ENCODE results near the gene IGFBP5. TPM values are rescaled to one million over a fixed set of nuclear protein-coding genes. Genes with fewer than 3 reads are reported as not detected.

Gene IGFBP5
- total and polyA plus RNA-seq, 2 donors (not counting 1 experiment from before 2014, with no cell fraction given), result not detected

DNA sequence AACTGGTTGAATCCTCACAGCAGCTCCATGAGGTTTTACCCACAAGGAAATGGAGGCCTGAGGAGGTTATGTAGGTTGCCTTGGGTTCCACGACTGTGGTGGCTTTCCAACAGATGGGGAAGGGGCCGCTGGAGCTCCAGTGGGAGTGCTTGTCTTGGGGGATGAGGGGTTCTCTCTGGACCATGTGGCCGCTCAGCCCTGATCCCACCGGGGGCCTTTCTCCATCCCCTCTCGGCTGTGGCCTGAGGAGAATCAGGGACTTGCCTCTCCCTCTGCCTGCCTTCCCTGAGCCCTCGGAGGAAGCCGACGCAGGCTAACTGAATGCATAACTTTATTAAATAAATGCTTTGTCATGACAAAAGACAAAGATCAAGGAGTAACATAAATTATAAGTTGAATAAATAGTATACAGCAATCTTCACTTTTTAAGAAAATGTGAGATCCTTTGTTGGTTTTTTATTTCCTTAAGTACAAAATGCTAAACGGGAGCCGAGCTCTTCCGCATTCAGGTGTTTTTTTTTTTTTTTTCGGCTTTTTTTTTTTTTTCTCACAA lies 23.5 kb downstream of the IGFBP5 start:
- WGBS (ENCODE audit: insufficient coverage), result 82% methylated on average over 2 of the region's 12 CpGs
- no peak overlapping the region for H3K4me3 Mint-ChIP-seq

DNA sequence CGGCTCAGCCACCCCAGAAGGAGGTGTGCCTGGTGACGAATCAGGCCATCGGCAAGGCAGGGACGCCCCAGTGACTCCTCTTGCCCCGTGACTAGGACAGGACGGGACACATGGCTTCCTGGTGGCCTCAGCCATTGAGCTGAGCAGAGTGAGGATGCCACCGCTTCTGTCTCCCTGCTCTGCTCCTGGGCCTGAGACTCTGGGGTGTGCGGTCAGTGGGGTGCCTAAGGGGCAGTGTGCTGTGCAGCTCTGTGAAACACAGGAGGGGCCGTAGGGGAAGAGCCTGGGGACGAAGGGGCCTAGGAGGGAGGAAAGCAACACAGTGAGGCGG lies 24.3 kb downstream of the IGFBP5 start:
- Histone ChIP-seq H3K79me2 (ENCODE audit: control insufficient read depth, insufficient read depth, low read length) (no peaks in the 10 kb centered on the region), H3K4me2 (replicated peaks; ENCODE audit: low read depth, low read length, poor library complexity, severe bottlenecking) (no peak overlapping the region), H3K36me3 (replicated peaks in 1 of 2; ENCODE audit: control extremely low read depth in 1 of 2, control insufficient read depth in 1 of 2, extremely low read depth in 1 of 2, insufficient read depth in 2 of 2, low read length in 1 of 2) (no peaks in the 10 kb centered on the region), H3K27ac (ENCODE audit: low read length in 2 of 2) (no peak overlapping the region), H3K4me1 (ENCODE audit: control insufficient read depth in 2 of 2, insufficient read depth in 2 of 2, low read length in 2 of 2) (no peaks in the 10 kb centered on the region), H3K9ac (ENCODE audit: low read length) (no peak overlapping the region), H3K27me3 (replicated peaks in 1 of 4; ENCODE audit: control extremely low read depth in 1 of 4, control insufficient read depth in 3 of 4, insufficient read depth in 4 of 4, low read length in 3 of 4) (peaks cover 0 to 13% (median 0%) of the 10 kb centered on the region in 4 experiments), H2AFZ (ENCODE audit: insufficient read depth, low read depth, low read length, poor library complexity, severe bottlenecking) (no peak overlapping the region), H4K20me1 (ENCODE audit: control insufficient read depth, insufficient read depth, low read length, poor library complexity, severe bottlenecking) (no peaks in the 10 kb centered on the region), H3K4me3 (ENCODE audit: control extremely low read depth in 1 of 5, extremely low read depth in 1 of 5, insufficient read depth in 1 of 5, low read depth in 2 of 5, low read length in 4 of 5) (no peak overlapping the region), H3K9me3 (ENCODE audit: control extremely low read depth in 1 of 3, control insufficient read depth in 2 of 3, insufficient read depth in 1 of 3, low read length in 2 of 3) (no peaks in the 10 kb centered on the region)
- Mint-ChIP-seq H3K4me1 (no peaks in the 10 kb centered on the region), H3K27me3 (peaks cover 32% of the 10 kb centered on the region), H3K27ac (no peak overlapping the region), H3K4me3 (no peak overlapping the region), H3K9me3 (ENCODE audit: insufficient read depth) (no peaks in the 10 kb centered on the region)
- DNase-seq, result no peak
- intact Hi-C loops (cut with micrococcal nuclease), result no loop called here
- TF ChIP-seq, protein P1, sequence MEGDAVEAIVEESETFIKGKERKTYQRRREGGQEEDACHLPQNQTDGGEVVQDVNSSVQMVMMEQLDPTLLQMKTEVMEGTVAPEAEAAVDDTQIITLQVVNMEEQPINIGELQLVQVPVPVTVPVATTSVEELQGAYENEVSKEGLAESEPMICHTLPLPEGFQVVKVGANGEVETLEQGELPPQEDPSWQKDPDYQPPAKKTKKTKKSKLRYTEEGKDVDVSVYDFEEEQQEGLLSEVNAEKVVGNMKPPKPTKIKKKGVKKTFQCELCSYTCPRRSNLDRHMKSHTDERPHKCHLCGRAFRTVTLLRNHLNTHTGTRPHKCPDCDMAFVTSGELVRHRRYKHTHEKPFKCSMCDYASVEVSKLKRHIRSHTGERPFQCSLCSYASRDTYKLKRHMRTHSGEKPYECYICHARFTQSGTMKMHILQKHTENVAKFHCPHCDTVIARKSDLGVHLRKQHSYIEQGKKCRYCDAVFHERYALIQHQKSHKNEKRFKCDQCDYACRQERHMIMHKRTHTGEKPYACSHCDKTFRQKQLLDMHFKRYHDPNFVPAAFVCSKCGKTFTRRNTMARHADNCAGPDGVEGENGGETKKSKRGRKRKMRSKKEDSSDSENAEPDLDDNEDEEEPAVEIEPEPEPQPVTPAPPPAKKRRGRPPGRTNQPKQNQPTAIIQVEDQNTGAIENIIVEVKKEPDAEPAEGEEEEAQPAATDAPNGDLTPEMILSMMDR (IDR thresholded peaks at IDR 0.05), result no peak
- TF ChIP-seq EZH2 (IDR thresholded peaks at IDR 0.05; ENCODE audit: borderline replicate concordance, insufficient read depth, low read depth, low read length, poor library complexity, severe bottlenecking), result no peak
- CTCF ChIA-PET, result no interaction called here
- WGBS (ENCODE audit: insufficient coverage), result 89% methylated on average over 11 of the region's 11 CpGs
- POLR2A ChIA-PET, result no interaction called here
- ATAC-seq (ENCODE audit: low read depth), result no peak

More for the DNA sequence above, 23.5 kb downstream of the IGFBP5 start:
- H3K36me3 ChIP-seq (replicated peaks in 1 of 2; ENCODE audit: control extremely low read depth in 1 of 2, control insufficient read depth in 1 of 2, extremely low read depth in 1 of 2, insufficient read depth in 2 of 2, low read length in 1 of 2), result no peaks in the 10 kb centered on the region
- CTCF ChIA-PET, result interaction anchor here (0.7 kb wide), 1 partner anchor 555 kb away, joined by 4 read pairs; no protein-coding TSS in a partner anchor
- no peaks in the 10 kb centered on the region for H3K9me3 ChIP-seq (ENCODE audit: control extremely low read depth in 1 of 3, control insufficient read depth in 2 of 3, insufficient read depth in 1 of 3, low read length in 2 of 3)
- H3K4me3 ChIP-seq (ENCODE audit: control extremely low read depth in 1 of 5, extremely low read depth in 1 of 5, insufficient read depth in 1 of 5, low read depth in 2 of 5, low read length in 4 of 5), result no peak overlapping the region
- TF ChIP-seq, protein P1 (IDR thresholded peaks at IDR 0.05), result no peak
- no peak for TF ChIP-seq EZH2 (IDR thresholded peaks at IDR 0.05; ENCODE audit: borderline replicate concordance, insufficient read depth, low read depth, low read length, poor library complexity, severe bottlenecking)
- no peaks in the 10 kb centered on the region for H3K79me2 ChIP-seq (ENCODE audit: control insufficient read depth, insufficient read depth, low read length)
- ATAC-seq (ENCODE audit: low read depth), result no peak
- H3K4me1 ChIP-seq (ENCODE audit: control insufficient read depth in 2 of 2, insufficient read depth in 2 of 2, low read length in 2 of 2), result no peaks in the 10 kb centered on the region
- no peak overlapping the region for H3K27ac ChIP-seq (ENCODE audit: low read length in 2 of 2)
- H2AFZ ChIP-seq (ENCODE audit: insufficient read depth, low read depth, low read length, poor library complexity, severe bottlenecking), result no peak overlapping the region
- H4K20me1 ChIP-seq (ENCODE audit: control insufficient read depth, insufficient read depth, low read length, poor library complexity, severe bottlenecking), result no peaks in the 10 kb centered on the region
- H3K9ac ChIP-seq (ENCODE audit: low read length), result no peak overlapping the region
- H3K27ac Mint-ChIP-seq, result no peak overlapping the region
- H3K4me2 ChIP-seq (replicated peaks; ENCODE audit: low read depth, low read length, poor library complexity, severe bottlenecking), result no peak overlapping the region
- H3K4me1 Mint-ChIP-seq, result no peaks in the 10 kb centered on the region
- H3K27me3 Mint-ChIP-seq, result peaks cover 30% of the 10 kb centered on the region
- POLR2A ChIA-PET, result no interaction called here
- H3K27me3 ChIP-seq (replicated peaks in 1 of 4; ENCODE audit: control extremely low read depth in 1 of 4, control insufficient read depth in 3 of 4, insufficient read depth in 4 of 4, low read length in 3 of 4), result peaks cover 0 to 13% (median 0%) of the 10 kb centered on the region in 4 experiments
- H3K9me3 Mint-ChIP-seq (ENCODE audit: insufficient read depth), result no peaks in the 10 kb centered on the region
- intact Hi-C loops (cut with micrococcal nuclease), result no loop called here
- no peak for DNase-seq

Data from B cell (primary cell).